Breast epithelium (tissue), 4 donors: ENCODE measurements around the gene SPIRE1. TPM values are rescaled to one million over a fixed set of nuclear protein-coding genes. Genes with fewer than 3 reads are reported as not detected.
"Not testable (repeated sequence)": the region's sequence is repeated elsewhere in the genome, so short reads cannot be mapped to it uniquely, and the experiment has no call there.

Experiments
- DNase-seq, 2 donors: peaks; one replicate each; pipeline ENCODE4 v3.0.0-alpha.2; 2019; ENCODE audit warnings: low spot score in 2 of 2
- H3K27ac ChIP-seq, 2 donors: fragments of 200-600 bp; sonication (generic) in 1 of 2; one replicate each; pipeline ENCODE4 v1.5.1; 2016 to 2019; ENCODE audit warnings: mild to moderate bottlenecking in 1 of 2
- H3K27me3 ChIP-seq, 2 donors: fragments of 200-600 bp; sonication (generic) in 1 of 2; one replicate each; pipeline versions ENCODE4 v1.5.1 to v1.6.0; 2017 to 2019; ENCODE audit warnings: control low read depth in 1 of 2, mild to moderate bottlenecking in 1 of 2
- H3K36me3 ChIP-seq: fragments of 200-600 bp; one replicate; pipeline ENCODE4 v1.5.1; 2019
- H3K4me1 ChIP-seq, 2 donors: fragments of 200-600 bp; sonication (generic); one replicate each; pipeline ENCODE4 v1.5.1; 2016 to 2019; ENCODE audit warnings: control low read depth in 1 of 2
- H3K4me3 ChIP-seq, 3 donors: fragments of 200-600 bp; sonication (generic); 1 replicate in 2 of 3; 2 replicates in 1 of 3; pipeline ENCODE4 v1.5.1; 2016 to 2019; ENCODE audit warnings: mild to moderate bottlenecking in 3 of 3, moderate library complexity in 2 of 3
- H3K9me3 ChIP-seq, 2 donors: fragments of 200-600 bp; sonication (generic) in 1 of 2; one replicate each; pipeline ENCODE4 v1.5.1; 2016 to 2019; ENCODE audit warnings: control low read depth in 1 of 2
- CTCF ChIP-seq, 3 donors: fragments of 450-650 bp; IDR thresholded peaks; one replicate each; pipeline ENCODE4 v1.5.1; 2016 to 2017; ENCODE audit warnings: antibody characterized with exemption in 3 of 3, mild to moderate bottlenecking in 3 of 3, moderate library complexity in 3 of 3
- POLR2A ChIP-seq: fragments of 450-650 bp; IDR thresholded peaks from one replicate; pipeline ENCODE4 v1.6.1; 2016; ENCODE audit warnings: antibody characterized with exemption, mild to moderate bottlenecking, moderate library complexity
- POLR2AphosphoS5 ChIP-seq, 3 donors: sonication (generic); formaldehyde crosslinking; IDR thresholded peaks; one replicate each; pipeline ENCODE4 v1.6.1; 2017; ENCODE audit warnings: antibody characterized with exemption in 3 of 3
- intact Hi-C: fragments of 100-400 bp; cut with DNase I; formaldehyde crosslinking; loops from one replicate; pipeline ENCODE4 v1.15.1; 2023; ENCODE audit warnings: low total_unique reads
- total RNA-seq, 3 donors: library from RNA; depleted of rRNA; stranded (reverse); fragments of >200 nt; gene quantifications; one replicate each; pipeline ENCODE4 v1.1.0, GENCODE V29; 2016

The SPIRE1 gene
- total RNA-seq, 3 donors from 2014 or later: 24.3 to 38.5 (median 25.9) TPM

GRCh38 chr18:12556946-12557806 lies 100.7 kb downstream of the SPIRE1 start:
- TF ChIP-seq CTCF (IDR thresholded peaks at IDR 0.05) (no peak), POLR2AphosphoS5 (IDR thresholded peaks at IDR 0.05) (no peak), POLR2A (no peak)
- Histone ChIP-seq H3K36me3 (no peaks in the 10 kb centered on the region), H3K4me3 (no peak overlapping the region), H3K9me3 (peaks cover 16% of the 10 kb centered on the region in 2 donors), H3K27me3 (no peaks in the 10 kb centered on the region), H3K4me1 (no peaks in the 10 kb centered on the region), H3K27ac (no peak overlapping the region)
- no peak for DNase-seq
- intact Hi-C loops: no loop called here

DNA sequence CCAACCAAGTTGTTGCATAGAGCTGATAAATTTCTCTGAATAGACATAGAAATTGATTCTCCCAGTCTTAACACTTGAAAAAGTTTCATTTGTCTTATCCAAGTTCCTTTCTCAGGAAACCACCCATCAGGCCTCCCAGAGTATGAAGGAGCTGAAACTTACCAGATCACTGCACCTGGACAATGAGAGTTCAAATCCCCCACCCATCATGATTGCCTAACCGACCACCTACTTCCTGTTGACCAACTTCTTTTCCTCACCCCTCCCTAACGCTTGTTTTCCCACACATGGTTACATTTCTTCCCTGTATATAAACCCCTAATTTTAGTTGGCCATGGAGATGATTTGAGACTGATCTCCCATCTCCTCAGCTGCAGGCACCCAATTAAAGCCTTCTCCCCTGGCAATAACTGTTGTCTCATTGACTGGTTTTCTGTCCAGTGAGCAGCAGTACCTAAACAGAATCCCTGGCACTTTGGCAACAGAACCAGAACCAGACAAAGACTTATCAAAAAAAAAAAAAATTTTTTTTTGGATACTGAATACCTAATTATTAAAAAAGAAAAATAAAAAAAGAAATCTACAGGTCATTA lies 103.0 kb downstream of the SPIRE1 start:
- Histone ChIP-seq H3K27me3 (no peaks in the 10 kb centered on the region), H3K9me3 (peaks cover 16% of the 10 kb centered on the region in 2 donors), H3K4me3 (no peak overlapping the region), H3K27ac (no peak overlapping the region), H3K4me1 (no peaks in the 10 kb centered on the region), H3K36me3 (no peaks in the 10 kb centered on the region)
- TF ChIP-seq CTCF (IDR thresholded peaks at IDR 0.05): no peak
- no peak for TF ChIP-seq POLR2AphosphoS5 (IDR thresholded peaks at IDR 0.05)
- TF ChIP-seq POLR2A: no peak
- intact Hi-C loops: no loop called here
- no peak for DNase-seq

DNA sequence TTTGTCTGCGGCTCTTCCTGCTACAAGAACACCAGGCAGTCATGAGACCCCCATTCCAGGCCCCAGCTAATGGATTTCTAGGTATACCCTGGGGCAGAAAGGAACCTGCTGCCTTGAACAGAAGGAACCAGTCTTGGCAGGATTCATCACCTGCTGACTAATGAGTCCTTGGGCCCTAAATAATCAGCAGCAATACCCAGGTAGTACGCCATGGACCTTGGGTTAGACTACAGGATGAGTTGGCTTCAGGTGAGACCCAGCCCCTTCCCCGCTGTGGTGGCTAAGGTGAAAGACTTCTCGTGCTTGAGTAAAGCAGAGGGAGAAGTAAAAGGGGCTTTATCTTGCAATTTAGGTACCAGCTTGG lies 105.0 kb downstream of the SPIRE1 start:
- Histone ChIP-seq H3K4me1 (no peaks in the 10 kb centered on the region), H3K27me3 (no peaks in the 10 kb centered on the region), H3K9me3 (peaks cover 15 to 16% of the 10 kb centered on the region in 2 donors), H3K4me3 (no peak overlapping the region), H3K36me3 (no peaks in the 10 kb centered on the region), H3K27ac (no peak overlapping the region)
- no peak for DNase-seq
- no peak for TF ChIP-seq POLR2AphosphoS5 (IDR thresholded peaks at IDR 0.05)
- TF ChIP-seq POLR2A: no peak
- intact Hi-C loops: no loop called here

- peaks cover 9 to 13% of the 10 kb centered on the region in 2 donors for H3K9me3 ChIP-seq
- H3K27ac ChIP-seq, H3K4me3 ChIP-seq, H3K27me3 ChIP-seq, H3K4me1 ChIP-seq, H3K36me3 ChIP-seq, intact Hi-C loops: not testable (repeated sequence)
- DNase-seq: peak in 1 of 2 donors; percentile 43
Measured at GRCh38 chr18:12551943-12552878, 105.7 kb downstream of the SPIRE1 start.

DNA sequence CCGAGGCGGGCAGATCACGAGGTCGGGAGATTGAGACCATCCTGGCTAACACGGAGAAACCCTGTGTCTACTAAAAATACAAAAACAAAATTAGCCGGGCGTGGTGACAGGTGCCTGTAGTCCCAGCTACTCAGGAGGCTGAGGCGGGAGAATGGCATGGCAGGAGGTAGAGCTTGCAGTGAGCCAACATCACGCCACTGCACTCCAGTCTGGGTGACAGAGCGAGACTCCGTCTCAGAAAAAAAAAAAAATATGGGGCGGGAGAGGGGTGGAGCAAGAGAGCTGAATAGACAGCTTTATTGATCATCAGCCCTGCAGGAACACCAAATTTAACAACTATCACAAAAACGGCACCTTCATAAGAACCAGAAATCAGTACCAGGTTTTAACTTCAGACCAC lies 106.4 kb downstream of the SPIRE1 start:
- H3K9me3 ChIP-seq, H3K36me3 ChIP-seq, DNase-seq, H3K4me3 ChIP-seq, H3K4me1 ChIP-seq, H3K27ac ChIP-seq, H3K27me3 ChIP-seq, intact Hi-C loops: not testable (repeated sequence)

DNA sequence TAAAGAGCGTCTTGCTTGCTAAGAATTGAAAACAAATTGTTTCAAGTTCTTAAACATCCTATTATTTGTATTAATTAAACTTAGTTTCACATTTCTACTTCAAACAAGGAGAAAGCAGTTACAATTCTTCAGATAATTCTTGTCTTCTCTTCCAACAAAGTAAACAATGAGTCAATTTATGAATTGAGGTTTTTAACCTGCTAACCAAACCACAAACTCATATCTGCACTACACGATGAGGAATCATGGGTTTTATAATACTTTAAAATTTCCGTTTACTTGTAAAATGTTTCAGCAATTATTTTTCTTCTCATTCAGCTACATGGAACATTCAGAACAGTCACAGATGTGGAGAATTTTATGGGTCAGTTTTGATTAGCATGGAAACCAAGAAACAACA lies 114.2 kb downstream of the SPIRE1 start:
- Histone ChIP-seq H3K9me3 (peaks cover 8 to 21% of the 10 kb centered on the region in 2 donors), H3K27me3 (no peaks in the 10 kb centered on the region), H3K27ac (no peak overlapping the region), H3K36me3 (no peaks in the 10 kb centered on the region), H3K4me3 (no peak overlapping the region), H3K4me1 (no peaks in the 10 kb centered on the region)
- intact Hi-C loops: no loop called here
- DNase-seq: no peak
- TF ChIP-seq CTCF (IDR thresholded peaks at IDR 0.05) (no peak), POLR2A (no peak), POLR2AphosphoS5 (IDR thresholded peaks at IDR 0.05) (no peak)
